Measurements from ENCODE around the gene FGF8. TPM values are rescaled to one million over a fixed set of nuclear protein-coding genes. Genes with fewer than 3 reads are reported as not detected.

FGF8 gene
- total and polyA plus RNA-seq, 2 of the 8 experiments (the other 6 are each of a cell fraction or from before 2014, with no cell fraction given): 1.1 to 3.9 TPM

GRCh38 chr10:101782811-101783735 lies 7.2 kb upstream of the FGF8 start, which contains the start of gene NPM3:
Gene NPM3 (minus strand): TSS chr10:101783446. CDS start chr10:101783390, 56 bp downstream.
- peaks cover 0 to 8% of the 10 kb centered on the region in 2 experiments; a peak in 1 of 4 replicates for H3K79me2 ChIP-seq (ENCODE audit: control insufficient read depth in 1 of 2, insufficient read depth in 2 of 2, low read length in 2 of 2)
- H4K8ac ChIP-seq (ENCODE audit: extremely low read depth, insufficient read depth, low read length): peak within 1 kb of the TSS; percentile 51; the same call in 1 of the 2 replicates
- FAIRE-seq (peak; percentile 7), DNase-seq (ENCODE audit: low read depth in 1 of 2, low spot score in 2 of 2) (peak in 1 of 2 experiments; percentile 91)
- H2AFZ ChIP-seq (ENCODE audit: low read length): peak within 1 kb of the TSS; percentile 37
- H2BK12ac ChIP-seq (ENCODE audit: low read depth, low read length): 0 out of 2 replicates have a peak within 1 kb of the TSS, but pooled peaks have one; percentile 30
- no peaks in the 10 kb centered on the region for H3K9me3 ChIP-seq (ENCODE audit: insufficient read depth in 2 of 2, low read depth in 1 of 2, low read length in 1 of 2)
- peak within 1 kb of the TSS; percentile 50; the same call in 1 of the 2 replicates for H3K27ac ChIP-seq (ENCODE audit: low read depth, low read length)
- H3K4me1 ChIP-seq (replicated peaks in 1 of 4; ENCODE audit: control insufficient read depth in 3 of 4, insufficient read depth in 4 of 4, low read length in 3 of 4): peaks cover 4 to 33% (median 20%) of the 10 kb centered on the region in 4 experiments
- H3K36me3 ChIP-seq (ENCODE audit: control insufficient read depth in 2 of 4, insufficient read depth in 4 of 4, low read length in 3 of 4): peaks cover 9 to 22% (median 17%) of the 10 kb centered on the region in 4 experiments; a peak in 7 of 8 replicates
- H3K23me2 ChIP-seq (ENCODE audit: low read depth, low read length): peaks cover 30% of the 10 kb centered on the region
- peaks cover 5 to 18% (median 13%) of the 10 kb centered on the region in 4 experiments for H3K27me3 ChIP-seq (replicated peaks in 1 of 4; ENCODE audit: control insufficient read depth in 3 of 4, extremely low read depth in 1 of 4, insufficient read depth in 3 of 4, low read length in 3 of 4)
- peaks cover 7% of the 10 kb centered on the region for H3K79me1 ChIP-seq (ENCODE audit: low read depth, low read length)
- H2AK5ac ChIP-seq (ENCODE audit: low read depth, low read length): no peak within 1 kb of the TSS; the same call in 1 of the 2 replicates
- no peak within 1 kb of the TSS for H2BK20ac ChIP-seq (ENCODE audit: low read length)
- peak within 1 kb of the TSS; percentile 84 to 91 (median 88) for H3K4me3 ChIP-seq (ENCODE audit: extremely low read depth in 1 of 4, insufficient read depth in 2 of 4, low read depth in 3 of 4, low read length in 4 of 4)
- H4K91ac ChIP-seq (replicated peaks; ENCODE audit: insufficient read length, low read length): no peak within 1 kb of the TSS
- POLR2A ChIA-PET (ENCODE audit: partially characterized antibody): interaction anchor here (0.7 to 9.1 kb wide), 13 partner anchors 9 to 198 kb away, joined by 3 to 66 read pairs (median 5); partner anchors contain the start of gene OGA
- H4K5ac ChIP-seq (ENCODE audit: insufficient read length, low read depth, low read length): peak within 1 kb of the TSS; percentile 38
- H4K20me1 ChIP-seq (replicated peaks in 1 of 2; ENCODE audit: control insufficient read depth in 1 of 2, insufficient read depth in 2 of 2, low read length in 2 of 2): peaks cover 18% of the 10 kb centered on the region in 2 experiments
- peak within 1 kb of the TSS; percentile 69 to 83 (median 76) for H3K9ac ChIP-seq (replicated peaks in 1 of 4; ENCODE audit: extremely low read depth in 1 of 4, low read depth in 3 of 4, low read length in 3 of 4)
- peak within 1 kb of the TSS; percentile 57 for H2BK5ac ChIP-seq (ENCODE audit: low read depth, low read length)
- H2BK120ac ChIP-seq (replicated peaks; ENCODE audit: low read depth, low read length): no peak within 1 kb of the TSS
- 0 out of 2 replicates have a peak within 1 kb of the TSS, but pooled peaks have one; percentile 11 for H3K18ac ChIP-seq (ENCODE audit: extremely low read depth, low read length)
- CTCF ChIA-PET (ENCODE audit: partially characterized antibody): interaction anchor here (0.6 to 9.8 kb wide), 18 partner anchors 12 to 791 kb away, joined by 3 to 246 read pairs (median 4); partner anchors contain the start of genes DPCD and POLL
- H3K14ac ChIP-seq (ENCODE audit: insufficient read length): no peak within 1 kb of the TSS
- H3K56ac ChIP-seq (replicated peaks; ENCODE audit: insufficient read length, low read depth, low read length): peak within 1 kb of the TSS; percentile 22
- WGBS, 2 experiments (ENCODE audit: extremely low coverage in 1 of 2, insufficient coverage in 1 of 2, insufficient read length in 1 of 2, insufficient replicate concordance in 2 of 2, low coverage in 1 of 2, low lambda C conversion rate in 2 of 2, missing lambda C conversion rate in 1 of 2): 3% methylated on average over 56 of the region's 57 CpGs; no CpG with 5 or more reads in 1 of the 2 experiments
- no peak within 1 kb of the TSS for H2BK15ac ChIP-seq (ENCODE audit: low read length)
- peak within 1 kb of the TSS; percentile 78 to 95 for H3K4me2 ChIP-seq (ENCODE audit: insufficient read depth in 1 of 2, low read depth in 2 of 2, low read length in 2 of 2)
- no peak within 1 kb of the TSS for H3K4ac ChIP-seq (replicated peaks; ENCODE audit: insufficient read length, low read depth, low read length)
- H3K23ac ChIP-seq (ENCODE audit: insufficient read length): no peak within 1 kb of the TSS
- TF ChIP-seq SP4 (IDR thresholded peaks at IDR 0.05; ENCODE audit: low read length) (peak; percentile 87; the same call in 1 of the 2 replicates), RBBP5 (IDR thresholded peaks at IDR 0.05; ENCODE audit: borderline replicate concordance, low read depth, low read length) (no peak), KDM5A (IDR thresholded peaks at IDR 0.05; ENCODE audit: low read length) (peak; percentile 98), TAF7 (optimal IDR thresholded peaks at IDR 0.05; ENCODE audit: borderline replicate concordance, low read depth, low read length) (peak; percentile 25), POLR2A (IDR thresholded peaks at IDR 0.05; ENCODE audit: control extremely low read depth in 1 of 2, low read depth in 2 of 2, low read length in 2 of 2) (peak in 1 of 2 experiments; percentile 67; a peak in 2 of 3 replicates), ATF3 (IDR thresholded peaks at IDR 0.05; ENCODE audit: insufficient read depth, low read depth, low read length) (peak; percentile 72; the same call in 1 of the 2 replicates), TBP (IDR thresholded peaks at IDR 0.05; ENCODE audit: low read depth, low read length) (peak; percentile 65), SIN3A (conservative IDR thresholded peaks at IDR 0.05 in 1 of 2, IDR thresholded peaks at IDR 0.05 in 1 of 2; ENCODE audit: low read depth in 1 of 2, low read length in 2 of 2) (peak in 1 of 2 experiments; percentile 73; a peak in 2 of 4 replicates), CREB1 (IDR thresholded peaks at IDR 0.05) (peak; percentile 95)

Measured in H1 (cell line).